ENCODE data around the gene TMEM144.
"Not testable (repeated sequence)": the region's sequence is repeated elsewhere in the genome, so short reads cannot be mapped to it uniquely, and the experiment has no call there.

TMEM144 gene

GRCh38 chr4:158217763-158218162, 7.5 kb downstream of the TMEM144 start:
- DNase-seq (ENCODE audit: low read depth): no peak
- H3K4me3 ChIP-seq (ENCODE audit: low read length): no peak overlapping the region
- TF ChIP-seq CTCF (conservative IDR thresholded peaks at IDR 0.05; ENCODE audit: low read length): no peak

DNA sequence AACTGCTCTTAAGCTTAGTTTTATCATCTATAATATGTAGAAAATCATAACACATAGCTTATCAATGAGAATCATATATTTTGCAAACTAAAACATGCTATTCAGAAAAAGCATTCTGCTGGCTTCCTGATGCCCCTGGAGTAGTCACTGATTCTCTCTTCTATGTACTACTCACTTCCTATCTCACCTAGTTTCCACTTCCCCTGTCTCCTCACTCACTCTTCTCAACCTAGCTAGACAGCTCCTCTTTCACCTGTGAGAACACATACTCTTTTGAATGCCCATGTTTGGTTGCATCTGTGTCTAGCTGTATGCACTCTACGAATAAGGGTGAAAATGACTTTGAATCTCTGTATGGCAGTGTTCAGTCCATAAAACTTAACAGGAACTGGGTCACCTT, 9.3 kb downstream of the TMEM144 start:
- no peak for DNase-seq (ENCODE audit: low read depth)
- no peak for TF ChIP-seq CTCF (conservative IDR thresholded peaks at IDR 0.05; ENCODE audit: low read length)
- H3K4me3 ChIP-seq (ENCODE audit: low read length): no peak overlapping the region

- not testable (repeated sequence) for H3K4me3 ChIP-seq (ENCODE audit: low read length); DNase-seq (ENCODE audit: low read depth)
These were observed 14.0 kb downstream of the TMEM144 start for GRCh38 chr4:158224318-158224717.

DNA sequence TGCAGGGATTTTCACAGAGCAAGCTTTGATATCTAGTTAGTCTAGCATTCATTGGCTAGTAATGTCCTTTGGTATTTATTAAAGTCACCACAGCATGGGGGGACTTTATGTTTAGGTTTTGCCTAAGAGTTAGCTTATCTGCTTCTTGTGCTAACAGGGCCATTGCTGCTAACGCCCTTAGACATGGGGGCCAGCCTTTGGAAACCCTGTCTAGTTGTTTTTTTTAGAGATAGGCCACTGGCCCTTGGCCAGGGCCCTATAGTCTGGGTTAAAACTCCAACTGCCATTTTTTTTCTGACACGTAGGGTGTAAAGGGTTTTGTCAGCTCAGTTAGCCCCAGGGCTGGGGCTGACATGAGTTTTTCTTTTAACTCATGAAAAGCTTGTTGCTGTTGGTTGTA, 14.7 kb downstream of the TMEM144 start:
- not testable (repeated sequence) for DNase-seq (ENCODE audit: low read depth); H3K4me3 ChIP-seq (ENCODE audit: low read length)

- not testable (repeated sequence) for DNase-seq (ENCODE audit: low read depth); H3K4me3 ChIP-seq (ENCODE audit: low read length)
These were observed 17.6 kb downstream of the TMEM144 start for GRCh38 chr4:158227880-158228279.

DNA sequence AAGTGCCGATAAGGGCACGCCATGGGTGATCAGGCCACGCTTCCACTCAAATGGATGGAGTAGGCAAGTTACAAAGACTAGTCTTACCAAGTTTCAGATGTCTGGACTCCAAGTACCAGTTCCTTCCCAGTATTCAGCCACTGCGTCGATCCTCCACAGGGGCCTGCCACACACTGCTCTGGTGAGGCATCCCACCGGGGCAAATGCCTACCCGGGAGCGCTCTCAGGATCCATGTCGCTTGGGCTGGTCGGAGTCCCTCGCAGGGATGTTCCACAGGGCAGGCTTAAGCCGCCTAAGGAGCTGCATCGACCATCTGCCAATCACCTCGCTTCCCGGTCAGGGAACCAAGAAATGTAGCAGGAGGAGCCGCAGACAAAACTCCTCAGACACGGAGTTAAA, 18.1 kb downstream of the TMEM144 start:
- H3K4me3 ChIP-seq (ENCODE audit: low read length); DNase-seq (ENCODE audit: low read depth): not testable (repeated sequence)

DNA sequence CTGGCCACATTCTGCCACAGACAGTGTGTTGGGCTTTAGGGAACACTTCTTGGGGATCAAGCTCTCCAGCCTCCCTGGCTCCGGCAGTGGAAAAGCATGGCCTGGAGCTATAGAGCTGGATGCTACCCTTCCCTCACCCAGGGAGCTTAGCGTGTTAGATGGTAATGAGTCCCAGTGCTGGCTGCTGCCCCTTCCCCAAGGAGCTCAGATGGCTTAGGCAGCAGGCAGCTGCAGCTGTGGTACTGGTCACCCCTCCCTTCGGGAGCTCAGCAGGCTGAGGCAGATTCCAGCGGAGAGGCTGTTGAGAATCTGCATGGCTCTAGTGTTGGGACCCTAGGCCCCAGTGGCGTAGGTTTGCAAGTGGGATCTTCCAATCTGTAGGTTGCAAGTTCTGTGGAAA, 19.5 kb downstream of the TMEM144 start:
- no peak overlapping the region for H3K4me3 ChIP-seq (ENCODE audit: low read length)
- DNase-seq (ENCODE audit: low read depth): no peak
- no peak for TF ChIP-seq CTCF (conservative IDR thresholded peaks at IDR 0.05; ENCODE audit: low read length)

GRCh38 chr4:158234671-158235070, 24.4 kb downstream of the TMEM144 start:
- no peak for TF ChIP-seq CTCF (conservative IDR thresholded peaks at IDR 0.05; ENCODE audit: low read length)
- H3K4me3 ChIP-seq (ENCODE audit: low read length): no peak overlapping the region
- no peak for DNase-seq (ENCODE audit: low read depth)

GRCh38 chr4:158236304-158237030, 26.2 kb downstream of the TMEM144 start:
- DNase-seq (ENCODE audit: low read depth): no peak
- no peak for TF ChIP-seq CTCF (conservative IDR thresholded peaks at IDR 0.05; ENCODE audit: low read length)
- H3K4me3 ChIP-seq (ENCODE audit: low read length): no peak overlapping the region
